K562 (cell line): ENCODE data around the gene PRPSAP2. TPM values are rescaled to one million over a fixed set of nuclear protein-coding genes. Genes with fewer than 3 reads are reported as not detected.

Source experiments
- ETV5 ChIP-seq: sonication (generic); formaldehyde crosslinking; IDR thresholded peaks from 2 replicates; pipeline ENCODE4 v1.4.0; 2020; ENCODE audit warnings: low read depth, mild to moderate bottlenecking, missing genetic modification reagents
- GTF2F1 ChIP-seq: IDR thresholded peaks from 2 replicates; pipeline ENCODE4 v1.6.1; 2011; ENCODE audit warnings: low read depth, low read length, improper control_type of control experiment
- HDAC1 ChIP-seq, 2 experiments: fragments of 450-650 bp; IDR thresholded peaks; 2 replicates each; pipeline ENCODE4 v1.6.1; 2016 to 2017; ENCODE audit warnings: inconsistent platforms in 1 of 2, mild to moderate bottlenecking in 1 of 2, moderate library complexity in 1 of 2
- HDAC6 ChIP-seq: IDR thresholded peaks from 2 replicates; pipeline ENCODE4 v1.6.1; 2012; ENCODE audit warnings: low read depth, mild to moderate bottlenecking, control low read depth, inconsistent platforms, low read length, moderate library complexity
- HSF4 ChIP-seq: fragments of 250-450 bp; sonication (Bioruptor Pico); IDR thresholded peaks from 2 replicates; pipeline ENCODE4 v2.1.2; 2022; ENCODE audit warnings: mild to moderate bottlenecking, moderate library complexity, borderline replicate concordance
- MBD2 ChIP-seq: sonication (generic); IDR thresholded peaks from 2 replicates; pipeline ENCODE4 v1.6.1; 2016; ENCODE audit warnings: low read depth, borderline replicate concordance
- MCM5 ChIP-seq: fragments of 450-650 bp; IDR thresholded peaks from 2 replicates; pipeline ENCODE4 v1.6.1; 2016; ENCODE audit warnings: low read depth
- MGA ChIP-seq: fragments of 450-650 bp; IDR thresholded peaks from 2 replicates; pipeline ENCODE4 v1.6.1; 2016; ENCODE audit warnings: mild to moderate bottlenecking, moderate library complexity
- SLC30A9 ChIP-seq: fragments of 250-450 bp; sonication (Bioruptor Pico); IDR thresholded peaks from 2 replicates; pipeline ENCODE4 v1.8.0; 2022; ENCODE audit warnings: mild to moderate bottlenecking, moderate library complexity
- SMAD4 ChIP-seq: fragments of 250-450 bp; sonication (Bioruptor Pico); conservative IDR thresholded peaks from 2 replicates; pipeline ENCODE4 v1.8.0; 2021; ENCODE audit warnings: inconsistent platforms, mild to moderate bottlenecking, moderate library complexity
- ZNF232 ChIP-seq: sonication (generic); formaldehyde crosslinking; IDR thresholded peaks from 2 replicates; pipeline ENCODE4 v1.8.0; 2022; ENCODE audit warnings: mild to moderate bottlenecking, missing genetic modification reagents
- ZNF311 ChIP-seq: fragments of 250-450 bp; sonication (Bioruptor Pico); IDR thresholded peaks from 2 replicates; pipeline ENCODE4 v1.4.0; 2020; ENCODE audit warnings: mild to moderate bottlenecking, moderate library complexity
- ZNF655 ChIP-seq: fragments of 250-450 bp; sonication (Bioruptor Pico); IDR thresholded peaks from 2 replicates; pipeline ENCODE4 v1.5.0; 2021
- polyA plus RNA-seq, 8 experiments: library from polyadenylated mRNA; depleted of rRNA in 4 of 8; stranded (reverse) in 5 of 8; unstranded in 3 of 8; fragments of >200 nt; fragmentation: Nextera tagmentation in 2 of 8; fragmentation: Illumina TruSeq in 1 of 8; extraction: Ambion mirVana in 2 of 8; extraction: Trizol in 1 of 8; gene quantifications; 2 replicates each; pipeline versions ENCODE4 v1.2.1 to v1.2.3, GENCODE V29; 2011 to 2014; ENCODE audit warnings: inconsistent platforms in 1 of 8, missing spikeins in 1 of 8
- total RNA-seq, 7 experiments: library from RNA; depleted of rRNA in 6 of 7; stranded (reverse); fragments of >200 nt in 6 of 7; fragmentation: Illumina TruSeq in 2 of 7; extraction: Trizol in 2 of 7; gene quantifications; 2 replicates each; pipeline versions ENCODE4 v1.2.1 to v1.2.3, GENCODE V29; 2011 to 2021; ENCODE audit warnings: low replicate concordance in 1 of 7

The PRPSAP2 gene
- total and polyA plus RNA-seq, 9 of the 15 experiments (the other 6 are each of a cell fraction or from before 2014, with no cell fraction given), result 15.5 to 56.7 (median 35.7) TPM

- no peak for TF ChIP-seq MGA
- TF ChIP-seq SMAD4 (CRISPR knock-in tag), result no peak
- no peak for TF ChIP-seq MCM5
- TF ChIP-seq HDAC6, result no peak
- no peak for TF ChIP-seq ZNF232
- TF ChIP-seq MBD2, result no peak
- no peak for TF ChIP-seq GTF2F1
- TF ChIP-seq HSF4 (CRISPR knock-in tag), result no peak
- no peak for TF ChIP-seq ZNF655 (CRISPR knock-in tag)
- TF ChIP-seq ZNF311, result no peak
- TF ChIP-seq ETV5, result no peak
- TF ChIP-seq HDAC1 (IDR thresholded peaks at IDR 0.05), result no peak
- TF ChIP-seq SLC30A9 (CRISPR knock-in tag), result no peak
- TF ChIP-seq, all 486 proteins: peak for 0
These were observed 109.1 kb downstream of the PRPSAP2 start (continued) for GRCh38 chr17:18966831-18967624.
